ENCODE results near the gene PCNX2. TPM values are rescaled to one million over a fixed set of nuclear protein-coding genes. Genes with fewer than 3 reads are reported as not detected.

PCNX2 gene
- total RNA-seq, 4 donors from 2014 or later: 5.0 to 12.5 (median 9.6) TPM

DNA sequence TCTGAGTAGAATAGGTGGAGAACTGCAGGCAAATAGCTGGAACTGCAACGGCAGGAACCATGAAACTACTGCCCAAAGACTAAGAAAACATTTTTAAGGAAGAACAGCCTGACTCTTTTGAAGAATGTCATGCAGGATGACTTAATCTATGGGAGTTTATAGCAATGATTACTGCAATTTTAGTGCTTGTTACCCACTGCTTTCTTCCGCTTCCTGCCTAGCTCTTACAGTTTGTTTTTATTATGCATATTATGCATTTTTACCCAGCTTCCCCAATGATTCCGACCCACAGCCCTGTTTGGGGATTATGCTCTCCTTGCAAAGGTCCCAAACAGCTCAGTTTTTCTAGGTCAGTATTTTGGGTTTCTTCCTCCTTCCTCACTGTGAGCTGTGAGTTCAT is 71.2 kb downstream of the PCNX2 start:
- DNase-seq (ENCODE audit: low spot score in 2 of 2): no peak
- intact Hi-C loops (cut with DNase I; ENCODE audit: low total_unique reads): no loop called here
- H3K4me3 ChIP-seq (ENCODE audit: low read depth, poor library complexity, severe bottlenecking): no peak overlapping the region
- WGBS, 2 donors: 86 to 88% methylated on average over 3 of the region's 3 CpGs
- TF ChIP-seq POLR2A (IDR thresholded peaks at IDR 0.05) (no peak), CTCF (IDR thresholded peaks at IDR 0.05) (no peak)

- 84 to 93% methylated on average over 5 of the region's 5 CpGs for WGBS, 2 donors
- TF ChIP-seq CTCF (IDR thresholded peaks at IDR 0.05) (no peak), POLR2A (IDR thresholded peaks at IDR 0.05) (no peak)
- no peak overlapping the region for H3K4me3 ChIP-seq (ENCODE audit: low read depth, poor library complexity, severe bottlenecking)
- intact Hi-C loops (cut with DNase I; ENCODE audit: low total_unique reads): no loop called here
- DNase-seq (ENCODE audit: low spot score in 2 of 2): no peak
Measured at GRCh38 chr1:233217832-233218231, 77.7 kb downstream of the PCNX2 start.

DNA sequence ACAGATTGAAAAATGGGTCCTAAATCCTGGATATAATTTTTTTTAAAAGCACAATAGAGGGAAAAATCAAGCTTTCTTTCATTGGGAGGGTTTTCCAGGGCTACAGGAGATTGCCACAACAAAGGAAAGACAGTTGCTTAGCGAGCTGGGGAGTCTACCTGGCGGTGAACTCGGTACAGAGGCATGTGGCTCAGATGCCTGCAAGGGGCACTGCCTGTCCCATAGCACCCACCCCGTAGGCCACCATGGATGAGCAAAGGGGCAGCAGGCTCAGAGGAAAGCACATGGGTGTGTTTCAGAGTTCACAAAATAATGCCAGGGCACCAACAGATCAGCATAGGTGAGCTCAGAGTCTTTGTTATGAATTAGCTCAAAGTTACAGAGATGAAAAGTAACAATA is 79.5 kb downstream of the PCNX2 start:
- H3K4me3 ChIP-seq (ENCODE audit: low read depth, poor library complexity, severe bottlenecking): no peak overlapping the region
- TF ChIP-seq POLR2A (IDR thresholded peaks at IDR 0.05): no peak
- TF ChIP-seq CTCF (IDR thresholded peaks at IDR 0.05): no peak
- DNase-seq (ENCODE audit: low spot score in 2 of 2): no peak
- 83 to 91% methylated on average over 4 of the region's 4 CpGs for WGBS, 2 donors
- intact Hi-C loops (cut with DNase I; ENCODE audit: low total_unique reads): no loop called here

- TF ChIP-seq CTCF (IDR thresholded peaks at IDR 0.05) (no peak), POLR2A (IDR thresholded peaks at IDR 0.05) (no peak)
- H3K4me3 ChIP-seq (ENCODE audit: low read depth, poor library complexity, severe bottlenecking): no peak overlapping the region
- DNase-seq (ENCODE audit: low spot score in 2 of 2): no peak
- intact Hi-C loops (cut with DNase I; ENCODE audit: low total_unique reads): no loop called here
- 85 to 92% methylated on average over 3 of the region's 3 CpGs for WGBS, 2 donors
Measured at GRCh38 chr1:233215135-233215760, 80.3 kb downstream of the PCNX2 start.

- H3K4me3 ChIP-seq (ENCODE audit: low read depth, poor library complexity, severe bottlenecking): no peak overlapping the region
- WGBS, 2 donors: 96 to 100% methylated on average over 5 of the region's 5 CpGs
- intact Hi-C loops (cut with DNase I; ENCODE audit: low total_unique reads): no loop called here
- no peak for DNase-seq (ENCODE audit: low spot score in 2 of 2)
- TF ChIP-seq CTCF (IDR thresholded peaks at IDR 0.05): no peak
- TF ChIP-seq POLR2A (IDR thresholded peaks at IDR 0.05): no peak
Measured at GRCh38 chr1:233211595-233211994, 83.9 kb downstream of the PCNX2 start.

GRCh38 chr1:233211106-233211505 is 84.4 kb downstream of the PCNX2 start:
- H3K4me3 ChIP-seq (ENCODE audit: low read depth, poor library complexity, severe bottlenecking): no peak overlapping the region
- TF ChIP-seq CTCF (IDR thresholded peaks at IDR 0.05) (no peak), POLR2A (IDR thresholded peaks at IDR 0.05) (no peak)
- WGBS, 2 donors: 80 to 89% methylated on average over 1 of the region's 1 CpG
- no peak for DNase-seq (ENCODE audit: low spot score in 2 of 2)
- intact Hi-C loops (cut with DNase I; ENCODE audit: low total_unique reads): no loop called here

Data from lower leg skin (tissue), 4 donors.